Measurements from ENCODE around the gene RDM1.

The RDM1 gene

DNA sequence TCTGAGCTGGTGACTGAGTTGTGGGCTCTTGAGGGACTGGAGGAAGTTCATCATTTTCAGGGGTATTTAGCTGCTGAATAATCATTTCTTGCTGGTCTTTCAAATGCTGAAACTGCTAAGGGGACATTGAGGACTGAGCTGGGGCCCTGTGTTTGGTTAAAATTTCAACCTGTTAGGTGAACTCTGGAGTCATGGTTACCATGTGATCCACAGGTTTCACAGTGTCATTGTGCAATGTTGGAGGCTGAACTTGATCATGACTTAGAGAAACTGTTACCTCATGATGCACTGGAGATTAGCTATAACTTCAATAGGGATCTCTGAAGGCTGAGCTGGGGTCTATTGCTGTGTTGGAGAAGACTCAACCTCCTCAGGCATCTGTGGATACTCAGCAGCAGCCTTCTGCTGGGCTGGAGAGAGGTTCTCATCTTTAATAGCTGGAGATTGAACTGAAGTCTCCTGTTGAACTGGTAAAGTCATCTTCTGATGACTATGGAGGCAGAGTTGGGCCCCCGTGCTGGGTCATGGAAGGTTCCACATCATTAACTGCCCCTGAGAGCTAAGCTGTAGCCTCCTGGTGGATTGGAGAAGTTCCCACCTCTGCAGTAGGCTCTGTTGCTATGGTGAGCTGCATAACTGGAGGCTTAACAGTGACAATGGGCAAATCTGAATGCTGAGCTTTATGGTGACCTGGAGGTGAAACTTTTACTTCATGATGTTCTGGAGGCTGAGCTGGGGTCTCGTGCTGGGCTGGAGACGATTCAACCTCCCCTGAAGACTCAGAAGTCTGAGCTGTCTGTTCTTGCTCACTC, 15.2 kb downstream of the RDM1 start:
- no peak for DNase-seq
- H3K27me3 Mint-ChIP-seq: no peaks in the 10 kb centered on the region
- H3K4me3 Mint-ChIP-seq: no peak overlapping the region
- no peaks in the 10 kb centered on the region for H3K36me3 Mint-ChIP-seq (ENCODE audit: low read depth)
- peaks cover 32% of the 10 kb centered on the region for H3K4me1 Mint-ChIP-seq (ENCODE audit: low read depth)
- H3K27ac Mint-ChIP-seq: no peak overlapping the region
- H3K9me3 Mint-ChIP-seq: no peaks in the 10 kb centered on the region

DNA sequence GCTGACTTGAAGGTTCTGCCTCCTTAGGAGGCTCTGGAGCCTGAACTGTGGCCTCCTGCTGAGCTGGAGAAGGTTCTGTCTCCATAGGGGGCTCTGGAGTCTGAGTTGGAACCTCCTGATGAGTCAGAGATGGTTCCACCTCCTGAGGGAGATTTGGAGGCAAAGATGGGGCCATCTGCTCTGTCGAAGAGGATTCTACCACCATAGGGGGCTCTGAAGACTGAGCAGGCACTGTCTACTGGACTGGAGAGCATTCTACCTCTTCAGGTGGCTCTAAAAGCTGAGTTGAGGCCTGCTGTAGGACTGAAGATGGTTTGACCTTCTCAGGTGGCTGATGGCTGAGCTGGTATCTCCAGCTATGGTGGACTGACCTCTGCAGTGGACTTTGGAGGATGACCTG, 16.2 kb downstream of the RDM1 start:
- no peaks in the 10 kb centered on the region for H3K27me3 Mint-ChIP-seq
- H3K27ac Mint-ChIP-seq: no peak overlapping the region
- H3K4me3 Mint-ChIP-seq: no peak overlapping the region
- H3K4me1 Mint-ChIP-seq (ENCODE audit: low read depth): peaks cover 23% of the 10 kb centered on the region
- H3K36me3 Mint-ChIP-seq (ENCODE audit: low read depth): no peaks in the 10 kb centered on the region
- no peak for DNase-seq
- H3K9me3 Mint-ChIP-seq: no peaks in the 10 kb centered on the region

DNA sequence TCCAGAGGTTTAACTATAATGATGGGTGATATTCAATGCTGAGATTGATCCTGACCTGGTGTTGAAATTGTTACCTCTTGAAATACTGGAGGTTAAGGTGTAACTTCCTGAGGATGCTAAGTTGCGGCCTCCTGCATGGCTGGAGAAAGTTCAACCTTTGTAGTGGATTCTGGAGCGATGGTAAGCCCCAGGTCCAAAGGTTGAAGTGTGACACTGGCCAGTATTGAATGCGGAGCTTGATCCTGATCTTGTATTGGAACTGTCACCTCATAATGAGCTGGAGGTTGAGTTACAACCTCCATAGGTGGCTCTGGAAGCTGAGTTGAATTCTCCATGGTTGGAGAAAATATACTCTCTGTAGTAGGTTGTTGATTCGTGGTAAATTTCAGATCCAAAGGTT, 17.0 kb downstream of the RDM1 start:
- Mint-ChIP-seq H3K9me3 (no peaks in the 10 kb centered on the region), H3K36me3 (ENCODE audit: low read depth) (no peaks in the 10 kb centered on the region), H3K27ac (no peak overlapping the region), H3K4me1 (ENCODE audit: low read depth) (peaks cover 23% of the 10 kb centered on the region), H3K27me3 (no peaks in the 10 kb centered on the region), H3K4me3 (no peak overlapping the region)
- no peak for DNase-seq

DNA sequence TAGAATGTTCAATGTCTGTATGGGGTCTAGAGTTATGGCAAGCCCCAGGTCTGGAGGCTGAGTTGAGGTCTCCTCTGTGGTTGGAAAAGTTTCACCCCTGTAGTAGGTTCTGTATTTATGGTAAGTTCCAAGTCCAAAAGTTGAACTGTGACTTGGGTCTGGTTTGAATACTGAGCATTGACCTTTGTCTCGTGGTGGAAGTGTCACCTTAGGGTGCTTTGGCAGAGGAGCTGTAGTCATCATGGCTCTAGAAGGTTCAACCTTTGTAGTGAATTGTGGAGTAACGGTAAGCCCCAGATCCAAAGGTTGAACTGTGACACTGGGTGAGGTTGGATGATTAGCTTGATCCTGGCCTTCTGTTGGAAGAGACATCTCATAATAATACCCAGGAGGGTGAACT, 17.6 kb downstream of the RDM1 start:
- H3K27ac Mint-ChIP-seq: no peak overlapping the region
- H3K27me3 Mint-ChIP-seq: no peaks in the 10 kb centered on the region
- H3K4me3 Mint-ChIP-seq: no peak overlapping the region
- peaks cover 19% of the 10 kb centered on the region for H3K4me1 Mint-ChIP-seq (ENCODE audit: low read depth)
- DNase-seq: no peak
- no peaks in the 10 kb centered on the region for H3K9me3 Mint-ChIP-seq
- no peaks in the 10 kb centered on the region for H3K36me3 Mint-ChIP-seq (ENCODE audit: low read depth)

DNA sequence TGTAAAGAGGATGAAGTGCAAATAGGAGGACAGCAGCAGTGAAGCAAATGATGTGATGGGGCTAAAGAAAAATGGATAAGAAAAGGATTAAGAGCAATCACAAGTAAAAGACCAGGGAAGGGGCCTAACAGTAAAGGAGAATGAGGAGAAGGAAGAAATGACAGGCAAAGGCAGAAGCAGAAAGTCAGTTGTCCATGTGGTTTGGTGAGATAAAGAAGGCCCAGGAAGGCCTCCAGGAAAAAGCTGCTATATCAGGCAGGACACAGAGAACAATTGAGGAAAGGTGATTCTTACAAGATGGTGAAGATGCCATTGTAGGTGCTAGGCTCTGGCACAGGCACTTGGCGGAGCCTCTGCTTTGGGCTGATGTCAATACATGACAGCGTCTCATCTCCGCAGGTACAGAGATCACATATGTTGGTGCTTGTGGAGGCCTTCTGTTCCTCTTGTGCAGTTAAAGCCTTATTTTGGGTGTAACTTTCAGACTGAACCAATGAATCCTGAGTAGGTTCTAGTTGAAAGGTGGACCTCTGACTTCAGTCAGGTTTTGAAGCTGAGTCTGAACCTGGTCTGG, 18.1 kb downstream of the RDM1 start:
- H3K4me1 Mint-ChIP-seq (ENCODE audit: low read depth): peaks cover 19% of the 10 kb centered on the region
- H3K27ac Mint-ChIP-seq: no peak overlapping the region
- H3K9me3 Mint-ChIP-seq: no peaks in the 10 kb centered on the region
- no peaks in the 10 kb centered on the region for H3K27me3 Mint-ChIP-seq
- H3K4me3 Mint-ChIP-seq: no peak overlapping the region
- no peak for DNase-seq
- H3K36me3 Mint-ChIP-seq (ENCODE audit: low read depth): no peaks in the 10 kb centered on the region

DNA sequence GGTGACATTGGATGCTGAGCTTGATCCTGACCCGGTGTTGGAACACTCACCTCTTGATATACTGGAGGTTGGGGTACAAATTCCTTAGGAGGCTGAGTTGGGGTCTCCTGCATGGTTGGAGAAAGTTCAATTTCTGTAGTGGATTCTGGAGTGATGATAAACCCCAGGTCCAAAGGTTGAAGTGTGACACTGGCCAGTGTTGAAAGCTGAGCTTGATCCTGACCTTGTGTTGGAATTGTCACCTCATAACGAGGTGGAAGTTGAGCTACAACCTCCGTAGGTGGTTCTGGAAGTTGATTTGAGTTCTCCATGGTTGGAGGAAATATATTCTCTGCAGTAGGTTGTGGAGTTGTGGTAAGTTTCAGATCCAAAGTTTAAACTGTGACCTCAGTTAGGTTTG, 21.2 kb downstream of the RDM1 start:
- H3K27ac Mint-ChIP-seq: no peak overlapping the region
- H3K9me3 Mint-ChIP-seq: no peaks in the 10 kb centered on the region
- peaks cover 12% of the 10 kb centered on the region for H3K4me1 Mint-ChIP-seq (ENCODE audit: low read depth)
- H3K27me3 Mint-ChIP-seq: no peaks in the 10 kb centered on the region
- no peak overlapping the region for H3K4me3 Mint-ChIP-seq
- H3K36me3 Mint-ChIP-seq (ENCODE audit: low read depth): no peaks in the 10 kb centered on the region
- DNase-seq: no peak

DNA sequence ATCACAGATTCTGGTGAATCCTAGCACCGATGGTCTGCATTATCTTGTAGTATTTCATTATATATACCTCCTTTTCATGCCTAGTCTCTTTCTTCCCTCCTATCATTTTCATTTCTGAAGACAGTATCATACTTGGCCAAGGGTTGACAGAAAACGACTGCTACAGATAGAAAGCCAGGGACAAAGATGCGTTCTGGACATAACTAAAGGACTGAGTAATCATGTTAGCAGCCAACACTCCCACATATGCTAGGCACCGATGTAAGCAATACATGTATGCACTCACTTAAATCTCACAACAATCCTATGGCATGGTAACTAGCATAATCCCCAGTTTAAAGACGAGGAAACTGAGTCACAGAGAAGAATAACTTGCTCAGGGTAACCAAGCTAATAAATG, 22.9 kb downstream of the RDM1 start:
- H3K27ac Mint-ChIP-seq: no peak overlapping the region

DNA sequence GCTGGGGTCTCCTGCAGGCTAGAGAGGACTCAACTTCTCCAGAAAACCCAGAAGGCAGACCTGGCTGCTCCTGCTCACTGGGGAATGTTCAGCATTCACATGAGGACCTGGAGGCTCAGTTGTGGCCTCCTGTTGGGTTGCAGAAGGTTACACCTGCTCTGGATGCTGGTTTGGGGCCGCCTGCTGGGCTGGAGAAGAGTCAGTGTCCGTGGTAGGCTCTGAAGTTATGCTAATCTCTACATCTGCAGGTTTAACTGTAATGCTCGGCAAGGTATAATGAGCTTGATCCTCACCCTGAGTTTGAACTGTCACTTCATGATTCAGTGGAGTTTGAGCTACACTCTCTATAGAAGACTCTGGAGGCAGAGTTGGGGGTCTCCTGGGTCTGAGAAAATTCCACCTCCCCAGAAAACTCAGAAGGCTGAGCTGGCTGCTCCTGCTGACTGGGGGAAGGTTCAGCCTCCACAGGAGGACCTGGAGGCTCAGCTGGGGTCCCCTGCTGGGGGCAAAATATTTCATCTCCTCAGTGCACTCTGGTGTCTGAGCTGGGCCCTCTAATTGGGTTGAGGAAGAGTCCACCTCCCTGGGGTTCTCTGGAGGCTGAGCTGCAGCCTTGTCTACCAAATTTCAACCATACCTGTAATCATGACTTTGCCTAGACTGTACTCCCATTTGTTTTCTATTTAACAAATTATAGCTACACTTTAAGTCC, 23.5 kb downstream of the RDM1 start:
- no peaks in the 10 kb centered on the region for H3K36me3 Mint-ChIP-seq (ENCODE audit: low read depth)
- no peaks in the 10 kb centered on the region for H3K27me3 Mint-ChIP-seq
- no peak for DNase-seq
- peaks cover 9% of the 10 kb centered on the region for H3K4me1 Mint-ChIP-seq (ENCODE audit: low read depth)
- no peak overlapping the region for H3K27ac Mint-ChIP-seq
- no peaks in the 10 kb centered on the region for H3K9me3 Mint-ChIP-seq
- H3K4me3 Mint-ChIP-seq: no peak overlapping the region

More for the DNA sequence above, 22.9 kb downstream of the RDM1 start:
- peaks cover 7% of the 10 kb centered on the region for H3K4me1 Mint-ChIP-seq (ENCODE audit: low read depth)
- H3K9me3 Mint-ChIP-seq: no peaks in the 10 kb centered on the region
- H3K4me3 Mint-ChIP-seq: no peak overlapping the region
- no peaks in the 10 kb centered on the region for H3K36me3 Mint-ChIP-seq (ENCODE audit: low read depth)
- no peak for DNase-seq
- no peaks in the 10 kb centered on the region for H3K27me3 Mint-ChIP-seq

DNA sequence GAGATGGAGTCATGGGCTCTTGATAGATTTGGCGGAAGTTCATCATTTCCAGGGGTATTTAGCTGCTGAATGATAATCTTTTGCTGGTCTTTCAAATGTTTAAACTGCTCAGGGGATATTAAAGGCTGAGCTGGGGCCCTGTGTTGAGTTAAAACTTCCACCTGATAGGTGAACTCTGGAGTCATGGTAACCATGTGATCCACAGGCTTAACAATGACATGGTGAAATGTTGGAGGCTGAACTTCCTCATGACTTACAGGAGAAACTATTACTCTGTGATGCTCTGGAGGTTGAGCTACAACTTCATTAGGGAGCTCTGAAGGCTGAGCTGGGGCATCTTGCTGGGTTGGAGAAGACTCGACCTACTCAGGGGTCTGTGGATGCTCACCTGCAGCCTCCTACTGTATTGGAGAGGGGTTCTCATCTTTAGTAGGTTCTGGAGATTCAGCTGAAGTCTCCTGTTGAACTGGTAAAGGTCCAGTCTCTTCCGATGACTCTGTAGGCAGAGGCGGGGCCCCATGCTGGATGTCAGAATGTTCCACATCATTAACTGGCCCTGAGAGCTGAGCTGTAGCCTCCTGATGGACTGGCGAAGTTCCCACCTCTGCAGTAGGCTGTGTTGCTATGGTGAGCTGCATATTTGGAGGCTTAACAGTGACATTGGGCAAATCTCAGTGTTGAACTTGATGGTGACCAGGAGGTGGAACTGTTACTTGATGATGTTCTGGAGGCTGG, 24.2 kb downstream of the RDM1 start:
- Mint-ChIP-seq H3K4me3 (no peak overlapping the region), H3K27ac (no peak overlapping the region), H3K9me3 (no peaks in the 10 kb centered on the region), H3K4me1 (ENCODE audit: low read depth) (peaks cover 10% of the 10 kb centered on the region), H3K36me3 (ENCODE audit: low read depth) (no peaks in the 10 kb centered on the region), H3K27me3 (no peaks in the 10 kb centered on the region)
- no peak for DNase-seq

DNA sequence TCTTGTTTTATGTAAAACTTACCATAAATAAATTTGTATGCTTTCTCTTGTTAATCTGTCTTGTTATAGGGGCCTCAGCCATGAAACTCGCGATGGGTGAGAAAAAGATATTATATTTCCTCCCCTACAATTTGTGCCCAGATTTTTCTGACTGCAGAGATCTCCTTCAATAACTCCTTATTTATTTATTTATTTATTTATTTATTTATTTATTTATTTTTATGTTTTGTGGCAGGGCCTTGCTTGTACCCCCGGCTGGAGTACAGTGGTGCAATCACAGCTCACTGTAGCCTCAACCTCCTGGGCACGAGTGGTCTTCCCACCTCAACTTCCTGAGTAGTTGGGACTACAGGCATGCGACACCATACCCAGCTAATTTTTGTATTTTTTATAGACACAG, 27.1 kb downstream of the RDM1 start:
- Mint-ChIP-seq H3K36me3 (ENCODE audit: low read depth) (no peaks in the 10 kb centered on the region), H3K27me3 (no peaks in the 10 kb centered on the region), H3K9me3 (no peaks in the 10 kb centered on the region), H3K27ac (no peak overlapping the region), H3K4me3 (no peak overlapping the region), H3K4me1 (ENCODE audit: low read depth) (peaks cover 36% of the 10 kb centered on the region)
- no peak for DNase-seq

DNA sequence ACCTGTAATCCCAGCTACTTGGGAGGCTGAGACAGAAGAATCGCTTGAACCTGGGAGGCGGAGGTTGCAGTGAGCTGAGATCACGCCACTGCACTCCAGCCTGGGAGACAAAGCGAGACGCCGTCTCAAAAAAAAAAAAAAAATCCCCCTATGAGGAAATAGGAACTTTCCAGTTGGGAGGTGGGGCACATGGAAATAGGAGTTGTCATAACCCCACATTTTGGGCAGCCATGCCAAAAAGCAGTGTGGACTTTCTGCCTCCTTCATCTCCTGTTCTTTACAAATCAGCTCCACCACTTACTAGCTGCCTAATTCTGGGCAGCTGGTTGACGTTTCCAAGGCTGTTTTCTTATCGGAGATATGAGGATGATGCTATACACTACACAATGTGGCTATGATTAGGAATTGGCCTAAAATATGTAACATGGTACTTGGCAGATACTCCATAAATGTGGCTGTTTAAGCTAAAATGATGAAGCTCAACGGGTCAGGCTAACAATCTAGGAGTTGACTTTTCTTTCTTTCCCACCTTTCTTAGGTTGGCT, 28.9 kb downstream of the RDM1 start:
- DNase-seq: no peak
- no peaks in the 10 kb centered on the region for H3K27me3 Mint-ChIP-seq
- H3K4me3 Mint-ChIP-seq: no peak overlapping the region
- H3K9me3 Mint-ChIP-seq: no peaks in the 10 kb centered on the region
- H3K27ac Mint-ChIP-seq: no peak overlapping the region
- H3K4me1 Mint-ChIP-seq (ENCODE audit: low read depth): peaks cover 44% of the 10 kb centered on the region
- no peaks in the 10 kb centered on the region for H3K36me3 Mint-ChIP-seq (ENCODE audit: low read depth)

DNA sequence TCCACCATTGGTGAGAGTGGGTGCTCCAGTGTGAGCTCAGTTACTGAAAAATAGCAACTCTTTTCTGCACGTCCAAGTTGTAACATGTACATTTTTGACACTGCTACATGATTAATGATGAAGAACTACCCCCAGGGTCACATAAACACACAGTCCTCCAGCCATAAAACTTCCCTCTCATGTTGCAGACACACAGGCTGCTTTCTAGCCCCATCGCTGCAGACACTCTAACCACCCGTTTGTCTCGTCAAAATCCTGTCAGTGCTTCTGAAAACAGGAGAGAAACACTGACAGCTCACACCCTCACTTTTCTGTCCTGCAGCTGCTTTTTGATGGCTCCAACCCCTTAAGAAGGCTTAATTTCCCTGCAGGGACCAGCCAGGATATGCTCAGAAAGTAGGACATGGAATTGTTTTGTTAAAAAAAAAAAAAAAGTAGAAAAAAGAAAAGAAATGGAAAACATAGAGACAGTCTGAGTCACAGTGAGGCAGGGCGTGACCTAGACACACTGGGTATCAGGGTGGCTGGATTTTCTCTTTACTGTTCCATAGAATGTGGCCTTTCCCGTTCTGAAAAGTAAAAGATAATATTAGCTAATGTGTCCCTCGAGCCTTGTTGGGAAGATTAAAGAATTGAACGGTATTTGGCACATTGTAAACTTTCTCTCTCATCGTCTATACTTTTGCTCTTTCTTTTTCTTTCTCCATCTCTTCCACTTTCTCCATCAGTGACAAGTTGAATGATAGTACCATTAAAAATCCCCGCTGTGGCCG, 29.7 kb downstream of the RDM1 start:
- no peak for DNase-seq
- peaks cover 52% of the 10 kb centered on the region for H3K4me1 Mint-ChIP-seq (ENCODE audit: low read depth)
- no peaks in the 10 kb centered on the region for H3K27me3 Mint-ChIP-seq
- peak overlapping the region; percentile 28 for H3K4me3 Mint-ChIP-seq
- no peaks in the 10 kb centered on the region for H3K36me3 Mint-ChIP-seq (ENCODE audit: low read depth)
- no peaks in the 10 kb centered on the region for H3K9me3 Mint-ChIP-seq
- peak overlapping the region; percentile 0 for H3K27ac Mint-ChIP-seq

DNA sequence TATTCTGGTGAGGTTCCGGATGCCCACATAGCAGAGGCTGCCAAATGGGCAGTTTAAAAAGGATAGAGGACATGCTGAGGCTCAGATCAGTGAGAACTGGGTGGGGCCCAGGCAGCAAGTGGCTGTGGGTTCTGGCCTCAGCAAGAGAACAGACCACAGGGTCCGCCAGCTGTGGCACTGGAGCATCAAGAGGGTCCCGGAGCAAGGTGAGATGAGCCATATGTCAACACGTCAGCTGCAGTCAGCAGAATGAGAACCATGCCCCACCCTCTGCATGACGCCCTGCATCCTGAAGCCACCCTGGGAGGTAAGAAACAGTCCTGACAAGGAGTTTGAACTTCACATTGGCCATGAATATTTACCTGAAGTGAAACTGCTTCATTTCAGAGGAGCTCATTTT, 30.3 kb downstream of the RDM1 start:
- H3K27ac Mint-ChIP-seq: peak overlapping the region; percentile 66
- H3K4me3 Mint-ChIP-seq: peak overlapping the region; percentile 6
- peaks cover 58% of the 10 kb centered on the region for H3K4me1 Mint-ChIP-seq (ENCODE audit: low read depth)
- no peak for DNase-seq
- no peaks in the 10 kb centered on the region for H3K27me3 Mint-ChIP-seq
- no peaks in the 10 kb centered on the region for H3K36me3 Mint-ChIP-seq (ENCODE audit: low read depth)
- no peaks in the 10 kb centered on the region for H3K9me3 Mint-ChIP-seq

Data from activated T-cell treated with anti-CD3 and anti-CD28 coated beads, Interleukin-2, amount 50 U/mL, for 24 hours (primary cell).